HL-60/S4 treated with phorbol 12-myristate 13-acetate at 8.2 ng/mL for 4 days and 3 days (cell line): ENCODE results near the gene GPX3.

Experiments
- in situ Hi-C: fragments of 300-500 bp; cut with MboI; formaldehyde crosslinking; loops from 2 replicates; pipeline ENCODE4 v1.15.0; 2022; ENCODE audit warnings: low sequenced_read_pairs

Gene GPX3

GRCh38 chr5:151074557-151074956 lies 54.2 kb downstream of the GPX3 start:
- in situ Hi-C loops, result no loop called here

- in situ Hi-C loops, result no loop called here
These were observed 55.4 kb downstream of the GPX3 start for GRCh38 chr5:151075698-151076331.

GRCh38 chr5:151076616-151077015 lies 56.2 kb downstream of the GPX3 start:
- in situ Hi-C loops, result no loop called here

GRCh38 chr5:151077419-151077818 lies 57.0 kb downstream of the GPX3 start:
- in situ Hi-C loops, result no loop called here

- in situ Hi-C loops, result no loop called here
These were observed 57.6 kb downstream of the GPX3 start for GRCh38 chr5:151077967-151078366.
